SU-DHL-6 (cell line): ENCODE measurements around the gene IER5.

ENCODE experiments used
- EZH2phosphoT487 ChIP-seq: fragments of 200-600 bp; sonication (generic), shearing (Covaris generic); conservative IDR thresholded peaks from 2 replicates; pipeline ENCODE4 v1.6.1; 2018; ENCODE audit warnings: mild to moderate bottlenecking, antibody characterized with exemption, low read length, moderate library complexity, mixed read lengths
- TF ChIP-seq, protein P1 (sequence below): fragments of 200-600 bp; sonication (generic); IDR thresholded peaks from one replicate; pipeline ENCODE4 v1.5.1; 2017; ENCODE audit warnings: antibody characterized with exemption, mild to moderate bottlenecking, low read length, moderate library complexity; ENCODE audit not compliant: insufficient read depth, poor library complexity, severe bottlenecking

DNA sequence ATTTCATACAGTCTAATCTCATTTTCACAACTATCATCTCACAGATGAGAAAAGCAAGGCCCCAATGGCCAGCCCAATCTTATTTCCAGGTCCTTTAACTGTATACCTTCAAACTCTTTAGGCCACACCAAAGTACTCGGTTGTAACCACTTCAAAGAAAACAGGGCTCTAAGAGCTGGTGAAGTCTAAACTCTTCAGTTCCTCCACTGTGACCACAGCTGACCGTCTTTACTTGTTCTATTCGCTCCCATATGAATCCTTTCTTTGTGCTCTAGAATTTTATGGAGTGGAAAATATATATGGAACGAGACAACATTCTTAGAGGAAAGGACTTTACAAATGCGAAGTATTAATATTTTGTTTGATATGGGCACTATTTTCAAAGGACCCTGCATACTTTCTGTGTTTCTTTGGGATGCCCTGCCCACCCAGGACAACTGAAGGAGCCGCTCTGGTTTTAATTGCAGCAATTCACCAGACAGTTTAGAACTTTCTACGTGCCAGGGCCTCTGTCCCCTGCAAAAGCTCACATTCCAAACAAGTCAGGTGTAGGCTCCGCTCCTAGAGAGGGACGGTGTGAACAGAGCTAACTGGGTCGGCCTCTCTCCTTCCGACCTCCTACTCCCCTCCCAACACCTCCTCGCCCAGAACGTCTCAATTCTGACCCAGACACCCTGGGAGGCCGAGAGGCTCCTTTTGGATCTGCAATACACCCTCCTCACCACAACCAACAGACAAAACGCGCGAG is 15.7 kb downstream of the IER5 start:
- TF ChIP-seq, protein P1, sequence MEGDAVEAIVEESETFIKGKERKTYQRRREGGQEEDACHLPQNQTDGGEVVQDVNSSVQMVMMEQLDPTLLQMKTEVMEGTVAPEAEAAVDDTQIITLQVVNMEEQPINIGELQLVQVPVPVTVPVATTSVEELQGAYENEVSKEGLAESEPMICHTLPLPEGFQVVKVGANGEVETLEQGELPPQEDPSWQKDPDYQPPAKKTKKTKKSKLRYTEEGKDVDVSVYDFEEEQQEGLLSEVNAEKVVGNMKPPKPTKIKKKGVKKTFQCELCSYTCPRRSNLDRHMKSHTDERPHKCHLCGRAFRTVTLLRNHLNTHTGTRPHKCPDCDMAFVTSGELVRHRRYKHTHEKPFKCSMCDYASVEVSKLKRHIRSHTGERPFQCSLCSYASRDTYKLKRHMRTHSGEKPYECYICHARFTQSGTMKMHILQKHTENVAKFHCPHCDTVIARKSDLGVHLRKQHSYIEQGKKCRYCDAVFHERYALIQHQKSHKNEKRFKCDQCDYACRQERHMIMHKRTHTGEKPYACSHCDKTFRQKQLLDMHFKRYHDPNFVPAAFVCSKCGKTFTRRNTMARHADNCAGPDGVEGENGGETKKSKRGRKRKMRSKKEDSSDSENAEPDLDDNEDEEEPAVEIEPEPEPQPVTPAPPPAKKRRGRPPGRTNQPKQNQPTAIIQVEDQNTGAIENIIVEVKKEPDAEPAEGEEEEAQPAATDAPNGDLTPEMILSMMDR, result no peak
- TF ChIP-seq EZH2phosphoT487, result no peak
